NCI-H2081 (cell line): Measurements from ENCODE around the gene RMND5A.
"Not testable (repeated sequence)": the region's sequence is repeated elsewhere in the genome, so short reads cannot be mapped to it uniquely, and the experiment has no call there.

Source experiments
- DNase-seq, 2 experiments: peaks; one replicate each; lab custom pipeline; 2025; lab: John Stamatoyannopoulos, UW

Gene RMND5A

DNA sequence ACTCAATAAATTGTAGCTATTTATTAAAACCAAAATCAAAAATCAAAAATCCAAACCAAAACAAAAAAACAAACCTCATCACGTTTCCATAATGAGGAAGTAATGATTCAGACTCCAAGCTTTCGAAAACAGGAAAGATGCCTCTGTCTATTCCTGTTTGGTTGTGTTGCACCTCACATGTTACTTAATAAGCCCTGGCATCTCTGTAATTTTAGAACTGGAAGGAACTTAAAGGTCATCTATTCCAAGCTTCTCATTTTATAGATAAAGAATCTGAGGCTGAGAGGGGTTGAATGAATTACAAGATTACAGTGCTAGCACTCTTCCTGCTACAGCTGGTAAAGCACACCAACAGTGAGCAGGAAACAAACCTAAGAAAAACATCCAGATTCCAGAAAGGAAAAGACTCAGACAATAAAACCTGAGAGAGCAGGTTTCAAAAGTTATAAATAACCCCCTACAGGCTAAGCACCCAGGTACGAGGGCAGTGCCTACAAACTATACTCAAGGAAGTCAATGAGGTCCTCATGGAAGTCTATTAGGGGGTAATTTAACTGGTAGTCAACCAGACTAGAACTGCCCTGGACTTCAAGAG lies 5.4 kb upstream of the RMND5A start:
- DNase-seq = not testable (repeated sequence)

DNA sequence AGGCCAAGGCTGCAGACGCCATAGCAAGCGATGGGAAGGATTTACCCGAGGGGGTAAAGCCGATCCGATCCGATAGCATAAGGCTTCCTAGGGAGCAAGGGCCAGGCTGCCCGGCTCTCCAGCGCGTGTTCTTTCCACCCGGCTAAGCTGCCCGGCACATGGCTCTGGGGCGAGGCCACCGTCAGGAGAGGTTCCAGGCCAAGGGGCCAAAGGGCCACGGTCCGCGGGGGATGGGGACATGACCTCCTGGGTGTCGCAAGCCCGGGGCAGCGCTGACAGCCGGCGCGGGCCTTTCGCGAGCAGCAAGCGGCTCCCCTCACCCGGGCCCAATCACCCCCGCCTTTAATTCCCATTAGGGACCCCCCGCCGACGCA lies 841 bp upstream of the RMND5A start:
- DNase-seq = not testable (repeated sequence)

DNA sequence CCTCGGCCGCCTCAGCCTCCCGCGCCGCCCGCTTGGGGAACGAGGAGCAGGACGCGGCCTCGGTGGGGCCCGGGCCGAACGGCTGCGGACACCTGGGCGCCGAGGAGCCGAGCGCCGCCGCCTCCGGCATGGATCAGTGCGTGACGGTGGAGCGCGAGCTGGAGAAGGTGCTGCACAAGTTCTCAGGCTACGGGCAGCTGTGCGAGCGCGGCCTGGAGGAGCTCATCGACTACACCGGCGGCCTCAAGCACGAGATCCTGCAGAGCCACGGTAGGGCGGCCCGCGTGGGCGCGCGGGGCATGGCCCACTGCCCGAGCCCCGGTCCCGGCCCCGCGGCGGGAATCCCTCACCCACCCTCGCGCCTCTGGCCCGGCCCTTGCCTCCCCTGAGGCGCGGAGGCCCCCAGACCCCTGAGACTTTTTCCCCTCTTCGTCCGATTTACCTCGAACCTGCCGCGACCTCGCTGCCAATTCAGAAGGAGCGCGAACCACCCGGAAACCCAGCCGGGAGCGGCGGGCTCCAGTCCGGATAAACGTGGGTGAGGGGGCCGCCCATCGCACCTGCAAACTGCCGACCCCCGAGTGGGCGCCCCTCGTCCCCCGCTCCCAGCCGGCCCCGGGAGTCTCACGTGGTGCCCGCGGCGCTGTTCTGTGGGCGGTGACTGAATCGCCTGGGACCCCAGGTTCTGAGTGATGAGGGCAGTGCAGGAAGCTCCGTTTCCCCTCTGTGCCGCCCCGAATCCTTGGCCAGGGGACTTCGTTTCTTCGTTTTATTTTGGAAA lies 639 bp downstream of the RMND5A start:
- peak in 1 of 2 experiments; percentile 15 for DNase-seq

DNA sequence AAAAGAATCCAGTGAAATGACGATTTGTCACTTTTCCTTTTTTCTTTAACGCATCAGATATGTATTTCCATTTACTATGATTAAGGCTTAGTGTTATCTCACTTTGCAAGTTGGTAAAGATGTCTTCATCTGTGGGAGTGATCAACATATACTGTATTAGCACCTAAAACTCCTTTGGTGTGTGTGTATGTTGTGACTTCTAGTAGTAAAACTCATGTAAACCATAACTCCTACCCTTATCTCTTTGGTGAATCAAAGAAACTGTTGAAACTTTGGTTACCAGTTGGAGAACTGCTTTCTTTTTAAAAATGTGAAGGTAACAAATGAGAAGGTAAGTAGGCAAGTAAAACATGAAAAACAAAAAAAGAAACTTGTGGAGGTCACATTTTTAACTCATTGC lies 5.6 kb downstream of the RMND5A start:
- DNase-seq = not testable (repeated sequence)

DNA sequence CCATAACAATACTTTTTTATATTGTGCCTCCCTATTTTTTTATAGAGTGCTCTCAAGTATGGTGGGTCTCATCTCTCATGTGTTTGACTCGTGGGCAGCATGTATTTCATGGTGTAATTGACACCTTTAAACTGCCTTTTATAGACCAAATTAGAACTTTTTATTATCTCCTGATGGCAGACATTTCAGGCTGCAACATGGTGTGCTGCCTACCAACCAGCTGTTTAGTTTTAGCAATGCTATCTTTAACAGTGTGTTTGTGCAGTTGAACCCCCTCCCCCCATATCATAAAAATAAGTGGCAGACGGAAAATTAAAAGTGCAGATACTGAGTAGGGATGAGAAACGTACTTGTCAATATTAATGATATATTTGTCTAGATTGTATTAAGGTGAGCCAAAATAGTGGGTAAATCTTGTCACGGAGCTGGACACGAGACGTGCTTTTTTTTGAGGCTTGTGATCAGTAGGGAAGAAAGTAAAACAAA lies 12.0 kb downstream of the RMND5A start:
- not testable (repeated sequence) for DNase-seq

DNA sequence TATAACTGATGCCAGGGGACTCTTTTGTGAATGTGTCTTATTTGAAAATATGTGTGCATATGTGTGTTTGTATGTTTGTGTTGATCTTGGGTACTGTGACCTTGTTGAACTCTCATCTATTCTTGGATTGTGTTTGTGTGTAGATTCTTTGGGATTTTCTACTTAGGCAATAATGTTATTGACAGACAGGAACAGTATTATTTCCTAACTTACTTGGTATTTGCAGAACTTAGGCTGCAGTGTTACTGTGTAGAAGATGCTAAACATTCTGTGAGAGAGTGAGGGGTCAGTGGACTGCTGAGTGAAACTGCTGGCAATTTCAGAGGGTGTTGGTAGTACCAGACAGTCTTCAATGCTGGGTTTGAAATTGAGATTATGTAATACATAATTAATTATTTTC lies 12.7 kb downstream of the RMND5A start:
- DNase-seq = not testable (repeated sequence)

DNA sequence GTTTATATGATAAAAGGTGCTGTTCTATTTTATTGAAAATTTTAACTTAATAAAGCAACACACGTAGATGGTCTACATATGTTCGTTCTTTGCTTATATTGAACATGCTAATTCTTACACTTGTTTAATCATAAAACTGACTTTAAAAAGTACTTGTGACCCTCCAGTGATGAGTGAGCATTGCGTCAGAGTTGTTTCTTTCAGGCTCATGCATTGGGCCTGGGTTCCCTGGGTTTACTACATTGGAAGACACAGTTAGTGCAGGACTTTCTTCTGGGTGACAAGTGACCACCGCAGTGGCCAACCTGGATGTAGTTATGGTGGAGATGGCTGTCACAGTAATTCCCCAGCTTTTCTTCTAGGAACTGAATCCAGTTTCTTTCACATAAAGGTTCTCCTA lies 13.4 kb downstream of the RMND5A start:
- not testable (repeated sequence) for DNase-seq

DNA sequence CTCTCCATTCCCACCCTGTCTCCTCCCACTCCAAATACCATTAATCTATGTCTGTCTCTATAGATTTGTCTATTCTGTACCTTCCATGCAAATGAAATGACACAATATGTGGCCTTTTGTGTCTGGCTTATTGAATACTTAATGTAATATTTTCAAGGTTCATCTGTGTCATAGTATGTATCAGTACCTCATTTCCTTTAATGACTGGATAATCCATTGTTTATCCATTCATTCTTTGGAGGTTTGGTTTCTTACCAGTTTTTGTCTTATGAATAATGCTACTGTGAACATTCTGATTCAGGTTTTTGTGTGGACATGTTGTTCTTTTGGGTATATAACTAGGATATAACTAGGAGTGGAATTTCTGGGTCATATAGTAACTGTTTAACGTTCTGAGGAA lies 14.8 kb downstream of the RMND5A start:
- DNase-seq = not testable (repeated sequence)

DNA sequence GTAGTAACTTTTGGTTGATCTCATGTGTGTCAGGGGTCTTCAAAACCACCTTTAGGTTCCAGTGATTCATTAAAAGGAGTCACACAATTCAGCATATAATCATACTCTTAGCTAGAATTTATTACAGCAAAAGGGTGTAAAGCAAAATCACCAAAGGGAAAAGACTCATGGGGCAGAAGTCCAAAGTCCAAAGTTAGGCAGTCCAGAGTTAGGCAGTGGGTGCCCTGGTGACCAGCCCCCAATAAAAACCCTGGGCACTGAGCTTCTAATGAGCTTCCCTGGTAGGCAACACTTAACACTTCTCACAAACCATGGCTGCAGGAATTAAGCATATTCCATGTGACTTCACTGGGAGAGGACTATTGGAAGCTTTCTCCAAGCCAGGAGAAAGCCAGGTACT lies 19.4 kb downstream of the RMND5A start:
- DNase-seq = not testable (repeated sequence)

DNA sequence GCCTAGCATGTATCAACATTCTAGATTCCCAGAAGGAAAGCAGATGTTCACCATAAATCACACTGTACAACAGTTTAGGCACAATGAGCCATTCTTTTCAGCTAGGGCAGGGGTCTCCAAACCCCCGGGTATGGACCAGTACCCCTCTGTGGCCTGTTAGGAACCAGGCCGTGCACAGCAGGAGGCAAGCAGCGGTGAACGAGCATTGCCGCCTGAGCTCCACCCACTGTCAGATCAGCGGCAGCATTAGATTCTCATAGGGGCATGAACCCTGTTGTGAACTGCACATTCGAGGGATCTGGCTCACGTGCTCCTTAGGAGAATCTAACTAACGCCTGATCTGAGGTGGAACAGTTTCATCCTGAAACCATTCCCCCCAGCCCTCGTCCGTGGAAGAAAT lies 19.8 kb downstream of the RMND5A start:
- DNase-seq = not testable (repeated sequence)

DNA sequence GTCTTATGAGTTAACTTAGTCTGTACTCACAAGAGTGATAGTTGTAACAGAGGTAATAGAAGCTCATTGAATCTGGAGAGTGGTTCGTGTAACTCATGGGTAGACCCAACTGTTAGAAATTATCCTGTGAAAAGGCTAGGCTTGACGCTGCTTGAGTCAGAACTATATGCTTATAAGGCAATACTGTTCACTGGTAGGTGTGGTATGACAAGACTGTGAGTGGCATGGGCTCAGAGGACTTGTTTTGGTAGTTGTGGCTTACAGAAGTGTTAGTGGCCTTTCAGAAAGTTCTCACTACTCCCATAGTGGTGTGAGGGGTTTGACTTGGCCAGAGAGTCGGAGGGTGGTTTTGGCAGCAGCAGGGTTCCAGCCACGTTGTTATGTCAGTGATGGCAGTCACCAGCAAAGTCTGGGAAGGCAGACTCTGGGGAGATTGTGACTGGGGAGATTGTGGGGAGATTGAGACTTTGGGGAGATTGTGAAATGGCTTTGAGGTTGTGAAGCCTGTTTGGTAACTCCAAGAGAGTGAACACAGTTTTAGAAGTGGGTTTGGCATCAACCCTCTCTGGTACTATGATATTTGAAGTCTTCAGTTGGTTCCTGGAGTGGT lies 21.9 kb downstream of the RMND5A start:
- DNase-seq = not testable (repeated sequence)

DNA sequence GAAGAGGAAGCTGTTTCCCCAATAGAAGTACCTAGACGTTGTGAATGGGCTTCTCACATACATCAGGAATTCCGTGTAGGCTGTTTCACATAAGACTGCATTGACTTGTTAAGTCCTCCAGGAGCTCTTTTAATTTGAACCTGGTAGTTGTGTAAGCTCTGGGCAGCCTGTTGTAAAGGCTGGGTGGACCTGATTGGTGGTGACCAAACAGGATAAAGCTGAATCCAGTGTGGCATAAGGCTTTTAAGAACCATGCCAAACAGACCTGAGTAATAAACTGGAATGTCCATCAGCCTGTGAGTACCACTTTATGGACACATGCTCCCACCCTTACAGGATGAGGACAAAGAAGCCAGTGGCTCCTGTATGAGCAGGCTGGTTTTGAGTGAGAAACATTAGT lies 24.1 kb downstream of the RMND5A start:
- DNase-seq = no peak

DNA sequence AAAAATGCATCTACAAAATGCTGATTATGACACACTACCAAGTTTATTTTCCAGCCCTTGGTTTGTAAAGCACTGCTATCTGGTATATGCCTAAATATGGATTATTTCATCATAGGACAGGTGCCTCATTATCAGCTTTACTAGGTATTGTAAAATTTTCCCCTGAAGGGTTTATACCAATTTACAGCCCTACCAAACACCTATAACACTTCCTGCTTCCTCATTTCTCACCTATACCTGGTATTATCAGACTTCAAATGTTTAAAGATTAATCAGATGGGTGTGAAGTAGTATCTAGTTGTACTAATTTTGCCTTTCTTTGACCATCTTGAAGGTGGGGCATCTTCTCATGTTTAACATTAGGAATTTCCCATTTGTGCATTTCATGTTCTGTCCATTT lies 26.8 kb downstream of the RMND5A start:
- DNase-seq = no peak

DNA sequence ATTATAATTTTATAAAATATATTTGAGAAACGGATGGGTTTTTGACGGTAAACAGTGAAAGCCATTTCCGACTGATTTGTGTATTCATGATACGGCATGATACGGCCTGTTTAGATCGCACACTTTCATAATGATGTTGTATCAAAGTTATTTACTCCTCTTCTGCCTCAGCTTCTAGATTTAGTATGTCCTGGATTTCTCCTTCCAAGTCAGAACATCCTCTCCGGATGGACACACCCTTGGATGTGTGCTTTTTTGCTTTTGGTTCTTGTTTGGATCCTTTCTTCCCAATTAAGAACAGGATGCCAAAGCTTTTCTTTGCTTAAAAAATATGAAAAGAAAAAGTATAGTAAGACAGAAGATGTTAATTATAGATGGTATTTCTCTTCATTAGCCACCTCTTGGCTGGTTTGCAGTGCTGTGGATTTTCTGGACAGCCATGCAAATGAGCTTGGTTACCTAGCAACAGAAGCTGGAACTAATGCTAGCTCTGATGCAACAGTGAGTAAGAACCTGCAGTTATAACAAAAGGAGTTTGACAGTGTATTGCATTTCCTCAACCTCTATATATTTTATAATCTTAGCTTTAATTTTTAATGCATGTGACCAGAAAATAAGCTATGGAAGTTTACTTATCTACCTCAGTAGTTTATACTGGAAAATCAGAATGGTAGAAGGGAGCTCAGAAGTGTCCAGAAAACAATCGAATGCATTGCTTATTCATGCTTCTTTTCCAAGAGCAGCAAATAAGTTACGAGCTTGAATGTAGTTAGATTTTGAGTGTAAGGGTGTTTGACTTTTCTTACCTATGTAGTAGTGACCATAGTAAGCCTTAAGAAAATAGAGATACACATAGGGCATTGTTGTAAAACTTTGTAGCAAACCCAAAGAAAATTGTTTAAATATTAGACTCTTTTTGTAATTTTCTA lies 27.9 kb downstream of the RMND5A start:
- peak in 1 of 2 experiments; percentile 24 for DNase-seq

DNA sequence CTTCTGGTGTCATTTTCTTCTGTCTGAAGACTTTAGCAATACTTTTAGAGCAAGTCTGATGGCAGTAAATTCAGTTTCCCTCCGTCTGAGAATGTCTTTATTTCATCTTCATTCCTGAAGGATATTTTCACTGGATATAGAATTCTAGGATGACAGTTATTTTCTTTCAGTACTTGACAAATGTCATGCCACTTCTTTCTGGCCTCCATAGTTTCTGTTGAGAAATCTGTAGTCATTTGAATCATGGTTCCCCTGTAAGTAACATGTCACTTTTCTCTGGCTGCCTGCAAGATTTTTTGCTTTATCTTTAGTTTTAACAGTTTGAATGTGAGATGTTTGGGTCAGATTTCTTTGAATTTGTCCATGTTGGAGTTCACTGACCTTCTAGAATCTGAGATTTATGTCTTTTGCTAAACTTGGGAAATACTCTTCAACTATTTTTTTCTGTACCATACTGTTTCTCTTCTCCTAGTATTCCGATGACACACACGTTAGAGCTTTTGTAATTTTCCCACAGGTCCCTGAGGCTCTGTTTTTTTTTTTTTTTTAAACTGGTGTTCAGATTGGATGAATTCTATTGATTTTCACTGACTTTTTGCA lies 30.2 kb downstream of the RMND5A start:
- DNase-seq = no peak

DNA sequence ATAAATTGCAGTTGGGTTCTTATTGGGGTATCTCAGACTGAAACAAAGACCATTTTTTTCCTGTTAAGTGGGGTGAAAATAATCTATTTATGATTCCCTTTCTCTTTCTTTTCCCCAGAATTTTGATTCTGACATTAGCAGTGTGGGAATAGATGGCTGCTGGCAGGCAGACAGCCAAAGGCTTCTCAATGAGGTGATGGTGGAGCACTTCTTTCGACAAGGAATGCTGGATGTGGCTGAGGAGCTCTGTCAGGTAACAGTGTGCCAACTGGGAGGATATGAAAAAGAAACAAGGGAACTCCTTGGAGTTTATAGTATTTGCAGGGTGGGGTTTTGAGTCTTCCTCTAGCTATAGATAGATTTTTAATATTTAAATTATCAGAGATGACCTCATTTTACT lies 31.7 kb downstream of the RMND5A start:
- DNase-seq = no peak

DNA sequence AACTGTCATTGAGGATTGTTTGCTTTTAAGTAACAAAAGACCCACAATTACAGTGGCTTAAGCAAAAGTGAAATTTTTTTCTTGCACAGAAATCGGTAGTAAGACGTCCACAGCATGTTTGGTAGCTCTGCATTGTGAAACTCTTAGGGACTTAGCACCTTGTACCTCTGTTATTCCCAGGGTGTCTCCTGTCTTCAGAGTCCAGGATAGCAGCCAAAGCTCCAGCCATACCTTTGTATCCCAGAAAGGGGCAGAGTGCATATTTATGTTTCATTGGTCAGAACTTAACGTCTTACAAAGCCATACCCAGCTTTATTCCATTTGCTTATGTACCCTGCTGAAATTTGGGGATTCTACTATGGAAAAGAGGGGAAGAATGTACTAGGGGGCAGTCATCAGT lies 32.8 kb downstream of the RMND5A start:
- DNase-seq = no peak

DNA sequence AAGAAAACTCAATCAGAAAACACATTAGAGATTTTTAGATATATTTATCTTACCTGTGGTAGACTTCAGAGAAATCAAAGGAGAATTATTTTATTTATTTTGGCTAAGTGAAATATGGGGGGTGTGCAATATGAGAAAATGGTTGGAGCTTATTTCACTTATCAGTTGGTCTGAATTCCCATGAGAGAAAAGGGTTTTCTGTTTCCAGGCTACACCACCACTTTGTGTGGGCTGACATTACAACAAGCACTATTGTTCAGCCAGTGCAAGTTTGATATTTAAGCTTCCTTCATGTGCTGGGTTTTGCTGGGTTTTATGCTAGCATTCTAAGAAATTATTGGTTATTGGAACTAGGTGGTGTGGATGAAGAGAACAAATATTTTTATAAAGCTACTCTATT lies 33.5 kb downstream of the RMND5A start:
- no peak for DNase-seq

DNA sequence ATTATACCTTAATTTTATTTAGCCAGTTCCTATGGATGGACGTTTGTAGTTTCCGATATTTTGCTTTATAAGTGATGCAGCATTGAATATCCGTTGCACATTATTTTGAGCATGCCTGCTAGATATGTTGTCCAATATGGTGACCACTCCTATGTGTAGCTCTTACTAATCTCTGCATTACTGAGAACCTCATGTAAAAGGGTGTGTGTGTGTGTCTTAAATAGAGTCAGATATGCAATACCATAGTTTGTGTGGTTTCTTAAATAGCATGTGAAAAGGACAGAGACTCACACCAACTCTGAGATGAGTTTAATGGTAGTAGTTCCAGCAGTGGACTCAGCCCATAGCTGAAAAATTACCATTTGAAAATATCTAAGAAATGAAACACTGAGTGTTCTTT lies 38.3 kb downstream of the RMND5A start:
- no peak for DNase-seq

DNA sequence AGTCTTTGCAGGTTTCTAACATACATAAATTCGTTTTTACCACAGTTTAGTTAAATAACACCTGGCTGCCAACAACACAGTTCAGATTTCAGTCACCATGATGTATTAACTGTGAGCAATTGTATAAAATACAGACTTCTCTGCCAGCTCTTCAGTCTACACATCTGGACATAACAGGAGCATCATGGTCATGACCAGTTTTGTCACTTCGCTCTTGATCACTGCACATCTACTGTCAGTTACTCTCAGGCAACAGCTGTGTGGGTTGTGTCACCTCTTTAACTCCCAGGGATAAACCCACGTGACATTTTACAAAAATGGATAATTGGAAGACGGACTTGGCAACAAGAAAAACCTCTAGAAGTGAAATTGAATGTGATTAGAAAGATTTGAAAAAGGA lies 40.3 kb downstream of the RMND5A start:
- DNase-seq = no peak

DNA sequence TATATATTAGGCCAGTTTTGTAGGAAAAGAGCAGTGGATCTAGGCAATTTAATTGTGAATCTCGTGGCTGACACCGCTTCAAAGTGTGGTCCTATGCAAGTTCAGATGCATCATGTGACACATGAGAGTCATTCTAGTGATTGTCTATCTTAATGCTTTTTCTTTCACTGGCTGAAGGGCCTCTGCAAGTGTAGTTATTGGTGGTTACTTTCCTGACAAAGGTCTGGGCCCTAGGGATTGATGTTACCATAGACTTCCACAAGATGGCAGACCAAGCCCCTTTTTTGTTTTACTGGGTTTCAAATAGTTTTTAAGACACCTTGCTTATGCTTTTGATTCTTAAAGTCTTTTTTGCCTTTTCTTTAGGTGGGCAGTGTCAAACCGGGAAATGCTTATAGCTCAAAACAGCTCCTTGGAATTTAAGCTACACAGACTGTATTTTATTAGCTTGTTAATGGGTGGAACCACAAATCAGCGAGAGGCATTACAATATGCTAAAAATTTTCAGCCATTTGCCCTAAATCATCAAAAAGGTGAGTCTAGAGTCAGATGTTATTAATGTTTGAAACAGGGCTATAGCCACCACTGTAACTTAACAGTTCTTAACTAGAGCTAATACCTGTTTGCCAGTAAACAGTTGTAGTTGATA lies 44.7 kb downstream of the RMND5A start:
- DNase-seq = peak; percentile 19 to 25
